GM12873 (cell line): Measurements from ENCODE around the gene GATAD2A.

Source experiments
- CTCF ChIP-seq: IDR thresholded peaks from 2 replicates; pipeline ENCODE4 v1.5.1; 2012; ENCODE audit warnings: low read depth, mild to moderate bottlenecking, moderate library complexity, low read length, control low read depth; ENCODE audit not compliant: insufficient read depth; ENCODE audit errors: missing control alignments

GATAD2A gene

DNA sequence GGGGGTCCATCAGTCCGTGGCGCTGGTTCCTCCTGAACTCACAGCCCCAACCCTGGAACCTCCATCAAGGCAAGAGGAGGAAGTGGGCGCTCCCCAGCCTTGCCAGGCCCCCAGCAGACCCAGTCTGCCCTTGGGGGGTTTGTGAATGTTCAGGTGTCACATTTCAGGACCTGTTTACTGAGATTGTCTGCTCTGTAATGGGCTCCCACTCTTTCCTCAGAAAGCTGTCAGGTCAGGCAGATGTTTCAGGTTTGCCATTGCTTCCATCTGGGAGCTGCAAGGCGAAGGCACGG, 80.5 kb downstream of the GATAD2A start:
- TF ChIP-seq CTCF: no peak

DNA sequence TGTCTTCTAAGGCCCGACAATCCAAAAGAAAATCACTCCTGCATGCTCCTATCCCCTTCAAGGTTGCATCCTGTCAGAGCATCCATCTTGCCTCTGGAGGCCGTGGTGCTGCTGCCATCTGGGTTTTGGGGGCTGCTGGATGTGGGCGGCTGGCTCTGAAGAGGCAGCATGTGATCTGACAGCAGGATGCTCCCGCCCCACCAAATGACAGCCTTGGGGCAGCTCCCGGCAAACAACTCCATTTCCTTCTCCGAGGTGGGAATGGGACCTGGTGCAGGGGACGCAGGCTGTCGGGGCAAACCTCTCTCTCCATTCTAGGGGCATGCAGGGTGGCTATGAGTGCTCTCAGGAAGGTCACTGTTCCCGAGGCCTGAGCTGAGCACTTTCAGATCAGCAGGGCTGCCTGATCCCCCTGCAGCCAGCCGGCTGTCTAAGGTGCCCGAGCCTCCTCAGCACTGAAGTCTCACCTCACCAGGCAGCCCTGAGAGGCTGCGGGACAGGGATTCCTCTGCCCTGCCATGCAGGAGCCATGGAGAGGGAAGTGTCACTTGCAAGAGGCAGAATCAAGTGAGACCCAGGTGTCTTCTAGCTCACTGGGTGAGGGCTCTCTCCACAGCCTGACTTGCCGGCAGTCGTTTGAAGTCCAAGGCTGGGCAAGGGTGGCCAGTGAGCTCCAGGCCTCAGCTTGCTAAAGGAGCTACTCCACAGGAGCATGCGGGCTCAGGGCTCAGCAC, 81.0 kb downstream of the GATAD2A start:
- no peak for TF ChIP-seq CTCF

DNA sequence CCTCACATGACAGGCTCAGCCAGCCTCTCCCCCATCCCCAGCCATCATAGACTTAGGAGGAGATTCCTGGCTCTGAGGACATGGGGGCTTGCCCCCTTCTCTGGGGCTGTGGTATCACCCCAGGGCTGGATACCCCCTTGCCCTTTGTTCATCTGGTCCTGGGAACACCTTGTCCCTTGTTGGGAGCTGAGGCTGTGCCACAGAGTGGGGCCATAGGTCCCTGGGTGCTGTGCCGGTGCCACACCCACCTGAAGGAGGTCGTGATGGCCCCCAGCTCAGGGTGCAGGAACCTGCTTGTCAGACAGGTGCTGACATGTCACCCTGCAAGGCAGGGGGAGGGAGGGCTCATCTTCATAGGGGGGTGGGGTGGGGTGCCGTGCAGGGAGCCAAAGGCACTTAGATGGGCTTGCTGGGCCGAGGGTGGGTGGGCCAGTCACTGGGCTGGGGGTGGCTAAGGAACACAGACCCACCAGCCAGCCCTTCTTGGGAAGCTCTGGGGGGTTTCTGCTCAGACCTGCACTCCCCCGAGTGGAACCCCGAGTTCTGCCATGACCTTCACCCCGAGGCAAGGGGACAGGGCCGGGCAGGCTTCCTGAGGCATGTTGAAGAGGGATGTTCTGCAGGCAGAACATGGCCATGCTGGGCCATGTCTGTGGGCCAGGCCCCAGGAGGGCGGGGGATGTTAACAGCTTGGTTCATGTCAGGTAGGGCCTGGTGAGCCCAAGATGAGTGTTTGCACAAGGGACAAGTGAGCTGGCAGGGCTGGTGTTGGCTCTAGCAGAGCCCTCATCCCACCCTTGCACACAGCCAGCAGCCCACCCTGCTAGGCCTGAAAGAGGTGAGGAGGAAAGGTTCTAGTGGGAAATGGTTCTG, 81.8 kb downstream of the GATAD2A start:
- TF ChIP-seq CTCF: no peak

- TF ChIP-seq CTCF: no peak
These were observed 82.7 kb downstream of the GATAD2A start for GRCh38 chr19:19487950-19488874.

- TF ChIP-seq CTCF: no peak
These were observed 83.6 kb downstream of the GATAD2A start for GRCh38 chr19:19488875-19489690.

DNA sequence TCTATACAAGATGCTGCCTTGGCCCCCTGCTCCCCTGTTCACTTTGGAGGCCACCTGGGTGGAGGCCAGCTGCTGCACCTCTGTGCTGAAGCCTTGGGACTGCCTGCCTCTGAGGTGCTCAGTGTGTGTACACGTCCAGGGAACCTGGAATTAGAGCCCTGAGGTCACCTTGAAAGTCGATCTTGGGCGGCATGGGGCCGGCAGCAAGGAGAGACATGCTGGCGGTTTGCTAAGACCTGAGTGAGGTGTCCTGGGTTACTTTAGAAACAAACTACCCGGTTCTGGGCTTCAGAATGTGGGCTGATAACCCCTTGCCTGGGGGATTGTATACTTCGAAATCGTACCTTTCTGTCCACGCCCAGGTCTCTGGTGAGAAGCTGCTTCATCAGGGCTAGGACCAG, 84.3 kb downstream of the GATAD2A start:
- no peak for TF ChIP-seq CTCF
